H9 (cell line): ENCODE measurements around the gene PBX4. TPM values are rescaled to one million over a fixed set of nuclear protein-coding genes. Genes with fewer than 3 reads are reported as not detected.

Experiments used
- DNase-seq: peaks from one replicate; pipeline ENCODE4 v3.0.0-alpha.2; 2017
- H2AFZ ChIP-seq: one replicate; pipeline ENCODE4 v1.6.1; 2013; ENCODE audit warnings: mild to moderate bottlenecking, low read length, control low read depth, moderate library complexity
- H2AK5ac ChIP-seq: 2 replicates; pipeline ENCODE4 v1.6.1; 2013; ENCODE audit warnings: low read length, control low read depth, mixed read lengths; ENCODE audit not compliant: insufficient read length
- H2BK120ac ChIP-seq: one replicate; pipeline ENCODE4 v1.6.1; 2013; ENCODE audit warnings: low read depth, mild to moderate bottlenecking, low read length, control low read depth, inconsistent platforms; ENCODE audit not compliant: poor library complexity, severe bottlenecking
- H2BK12ac ChIP-seq: 2 replicates; pipeline ENCODE4 v1.6.1; 2013; ENCODE audit warnings: low read length, control low read depth, mixed read lengths, low read depth; ENCODE audit not compliant: insufficient read length
- H2BK15ac ChIP-seq: 2 replicates; pipeline ENCODE4 v1.6.1; 2013; ENCODE audit warnings: low read depth, low read length, control low read depth
- H2BK20ac ChIP-seq: one replicate; pipeline ENCODE4 v1.6.1; 2013; ENCODE audit warnings: low read depth, mild to moderate bottlenecking, low read length, control low read depth, inconsistent platforms; ENCODE audit not compliant: poor library complexity, severe bottlenecking
- H2BK5ac ChIP-seq: 2 replicates; pipeline ENCODE4 v1.6.1; 2013; ENCODE audit warnings: low read length, control low read depth, mixed read lengths; ENCODE audit not compliant: insufficient read length
- H3K14ac ChIP-seq: 2 replicates; pipeline ENCODE4 v1.6.1; 2013; ENCODE audit warnings: low read length, control low read depth; ENCODE audit not compliant: insufficient read depth
- H3K18ac ChIP-seq: 2 replicates; pipeline ENCODE4 v1.6.1; 2013; ENCODE audit warnings: low read depth, mild to moderate bottlenecking, mixed read lengths, low read length, control low read depth; ENCODE audit not compliant: insufficient read length
- H3K23ac ChIP-seq: 2 replicates; pipeline ENCODE4 v1.6.1; 2013; ENCODE audit warnings: low read length, control low read depth, mixed read lengths, low read depth; ENCODE audit not compliant: insufficient read length
- H3K23me2 ChIP-seq: 2 replicates; pipeline ENCODE4 v1.6.1; 2013; ENCODE audit warnings: low read depth, mild to moderate bottlenecking, mixed read lengths, low read length, control low read depth; ENCODE audit not compliant: insufficient read length, poor library complexity, severe bottlenecking
- H3K27ac ChIP-seq: 2 replicates; pipeline ENCODE4 v1.5.1; 2013; ENCODE audit warnings: low read length, control low read depth, mixed read lengths, low read depth; ENCODE audit not compliant: insufficient read length
- H3K27me3 ChIP-seq: 2 replicates; pipeline ENCODE4 v1.6.1; 2013; ENCODE audit warnings: low read length, control low read depth, inconsistent platforms; ENCODE audit not compliant: insufficient read depth
- H3K4ac ChIP-seq: 2 replicates; pipeline ENCODE4 v1.6.1; 2013; ENCODE audit warnings: low read depth, mild to moderate bottlenecking, control low read depth, inconsistent platforms, low read length, moderate library complexity
- H3K4me1 ChIP-seq: 2 replicates; pipeline ENCODE4 v1.6.1; 2013; ENCODE audit warnings: low read length, control low read depth, inconsistent platforms; ENCODE audit not compliant: insufficient read depth
- H3K4me2 ChIP-seq: 2 replicates; pipeline ENCODE4 v1.6.1; 2013; ENCODE audit warnings: low read length, control low read depth, mixed read lengths; ENCODE audit not compliant: insufficient read length, insufficient read depth
- H3K56ac ChIP-seq: 2 replicates; pipeline ENCODE4 v1.6.1; 2013; ENCODE audit warnings: low read depth, mild to moderate bottlenecking, mixed read lengths, low read length, control low read depth; ENCODE audit not compliant: insufficient read length
- H3K79me1 ChIP-seq: 2 replicates; pipeline ENCODE4 v1.6.1; 2013; ENCODE audit warnings: low read depth, mild to moderate bottlenecking, moderate library complexity, low read length, control low read depth, inconsistent platforms; ENCODE audit not compliant: insufficient read depth, poor library complexity, severe bottlenecking
- H3K79me2 ChIP-seq: 2 replicates; pipeline ENCODE4 v1.6.1; 2013; ENCODE audit warnings: low read length, control low read depth, inconsistent platforms; ENCODE audit not compliant: insufficient read depth
- H3K9ac ChIP-seq: 2 replicates; pipeline ENCODE4 v1.6.1; 2013; ENCODE audit warnings: low read length, control low read depth, mixed read lengths; ENCODE audit not compliant: insufficient read length; ENCODE audit errors: extremely low read depth
- H3K9me3 ChIP-seq: one replicate; pipeline ENCODE4 v1.6.1; 2013; ENCODE audit warnings: low read depth, low read length, inconsistent platforms; ENCODE audit not compliant: control insufficient read depth
- H3T11ph ChIP-seq: one replicate; pipeline ENCODE4 v1.6.1; 2013; ENCODE audit warnings: mild to moderate bottlenecking, low read length, control low read depth, inconsistent platforms
- H4K20me1 ChIP-seq: one replicate; pipeline ENCODE4 v1.6.1; 2013; ENCODE audit not compliant: control insufficient read depth, insufficient read length, insufficient read depth
- H4K5ac ChIP-seq: 2 replicates; pipeline ENCODE4 v1.6.1; 2013; ENCODE audit warnings: low read depth, mild to moderate bottlenecking, mixed read lengths, low read length, control low read depth; ENCODE audit not compliant: insufficient read length
- H4K8ac ChIP-seq: replicated peaks from 2 replicates; pipeline ENCODE4 v1.6.1; 2013; ENCODE audit warnings: low read length, control low read depth, mixed read lengths, low read depth; ENCODE audit not compliant: insufficient read length
- H4K91ac ChIP-seq: 2 replicates; pipeline ENCODE4 v1.6.1; 2013; ENCODE audit warnings: low read depth, mild to moderate bottlenecking, moderate library complexity, mixed read lengths, low read length, control low read depth; ENCODE audit not compliant: insufficient read length
- H3K27ac Mint-ChIP-seq, 3 experiments: 2 replicates in 2 of 3; 3 replicates in 1 of 3; pipeline ENCODE4 v1.8.0; 2020 to 2021; ENCODE audit warnings: mixed read lengths in 3 of 3, mild to moderate bottlenecking in 1 of 3, moderate library complexity in 1 of 3
- H3K27me3 Mint-ChIP-seq: 2 replicates; pipeline ENCODE4 v1.8.0; 2021; ENCODE audit warnings: low read depth, mild to moderate bottlenecking, moderate library complexity, mixed read lengths
- H3K36me3 Mint-ChIP-seq, 3 experiments: 2 replicates in 2 of 3; 3 replicates in 1 of 3; pipeline ENCODE4 v1.8.0; 2020 to 2021; ENCODE audit warnings: low read depth in 3 of 3, mixed read lengths in 3 of 3; ENCODE audit not compliant: insufficient read depth in 1 of 3
- H3K4me1 Mint-ChIP-seq, 2 experiments: 2 replicates each; pipeline ENCODE4 v1.8.0; 2020; ENCODE audit warnings: mixed read lengths in 2 of 2
- H3K4me3 Mint-ChIP-seq, 2 experiments: 2 replicates in 1 of 2; 3 replicates in 1 of 2; pipeline ENCODE4 v1.8.0; 2020 to 2021; ENCODE audit warnings: mild to moderate bottlenecking in 2 of 2, mixed read lengths in 2 of 2, moderate library complexity in 1 of 2
- H3K9me3 Mint-ChIP-seq, 2 experiments: 2 replicates in 1 of 2; 3 replicates in 1 of 2; pipeline ENCODE4 v1.8.0; 2020; ENCODE audit warnings: mild to moderate bottlenecking in 2 of 2, mixed read lengths in 2 of 2, moderate library complexity in 1 of 2
- WGBS: extraction: QIAGEN DNeasy Blood & Tissue Kit; methylation state at CpG from one replicate; pipeline ENCODE4 v1.1.7; 2013; ENCODE audit warnings: missing lambda C conversion rate, low lambda C conversion rate, mixed read lengths; ENCODE audit not compliant: insufficient read length; ENCODE audit errors: extremely low coverage; 5-methylcytosine and 5-hydroxymethylcytosine counted together
- total RNA-seq: library from RNA; stranded (reverse); gene quantifications from 2 replicates; pipeline ENCODE4 v1.2.1, GENCODE V29; 2021
- TF ChIP-seq, protein P1 (sequence below): fragments of 200-600 bp; sonication (generic); conservative IDR thresholded peaks from 3 replicates; pipeline ENCODE4 v1.8.0; 2021; ENCODE audit warnings: antibody characterized with exemption, mild to moderate bottlenecking

Gene PBX4
- total RNA-seq, 1 experiment from 2014 or later, result 3.3 TPM

GRCh38 chr19:19636573-19637185 is 18.2 kb upstream of the PBX4 start:
- no peak overlapping the region for H3K56ac ChIP-seq
- no peak overlapping the region for H4K91ac ChIP-seq
- no peaks in the 10 kb centered on the region for H3K4me1 ChIP-seq
- no peaks in the 10 kb centered on the region for H3K9me3 ChIP-seq
- H3K23me2 ChIP-seq, result no peaks in the 10 kb centered on the region
- H2BK20ac ChIP-seq, result no peak overlapping the region
- H3K36me3 Mint-ChIP-seq, result peaks cover 9 to 36% (median 32%) of the 10 kb centered on the region in 3 experiments; a peak in 6 of 7 replicates
- H2AK5ac ChIP-seq, result no peak overlapping the region
- no peaks in the 10 kb centered on the region for H3K79me2 ChIP-seq
- H3K23ac ChIP-seq, result no peak overlapping the region
- no peak overlapping the region for H3K4ac ChIP-seq
- no peaks in the 10 kb centered on the region; a peak in 1 of 5 replicates for H3K9me3 Mint-ChIP-seq
- H4K20me1 ChIP-seq, result no peaks in the 10 kb centered on the region
- DNase-seq, result no peak
- peaks cover 0 to 4% of the 10 kb centered on the region in 2 experiments; a peak in 1 of 4 replicates for H3K4me1 Mint-ChIP-seq
- H3K4me2 ChIP-seq, result no peak overlapping the region
- H4K5ac ChIP-seq, result no peak overlapping the region
- H3K18ac ChIP-seq, result no peak overlapping the region
- H3K27me3 Mint-ChIP-seq, result no peaks in the 10 kb centered on the region
- no peaks in the 10 kb centered on the region for H3K79me1 ChIP-seq
- H2BK15ac ChIP-seq, result no peak overlapping the region
- WGBS, result no CpG with 5 or more reads among the region's 9 CpGs
- no peak overlapping the region for H2BK12ac ChIP-seq
- H2BK5ac ChIP-seq, result no peak overlapping the region
- H3K27me3 ChIP-seq, result no peaks in the 10 kb centered on the region
- H3K27ac Mint-ChIP-seq, result no peak overlapping the region
- no peak overlapping the region for H4K8ac ChIP-seq
- H2AFZ ChIP-seq, result no peak overlapping the region
- H3K4me3 Mint-ChIP-seq, result no peak overlapping the region
- no peak overlapping the region for H2BK120ac ChIP-seq
- TF ChIP-seq, protein P1, sequence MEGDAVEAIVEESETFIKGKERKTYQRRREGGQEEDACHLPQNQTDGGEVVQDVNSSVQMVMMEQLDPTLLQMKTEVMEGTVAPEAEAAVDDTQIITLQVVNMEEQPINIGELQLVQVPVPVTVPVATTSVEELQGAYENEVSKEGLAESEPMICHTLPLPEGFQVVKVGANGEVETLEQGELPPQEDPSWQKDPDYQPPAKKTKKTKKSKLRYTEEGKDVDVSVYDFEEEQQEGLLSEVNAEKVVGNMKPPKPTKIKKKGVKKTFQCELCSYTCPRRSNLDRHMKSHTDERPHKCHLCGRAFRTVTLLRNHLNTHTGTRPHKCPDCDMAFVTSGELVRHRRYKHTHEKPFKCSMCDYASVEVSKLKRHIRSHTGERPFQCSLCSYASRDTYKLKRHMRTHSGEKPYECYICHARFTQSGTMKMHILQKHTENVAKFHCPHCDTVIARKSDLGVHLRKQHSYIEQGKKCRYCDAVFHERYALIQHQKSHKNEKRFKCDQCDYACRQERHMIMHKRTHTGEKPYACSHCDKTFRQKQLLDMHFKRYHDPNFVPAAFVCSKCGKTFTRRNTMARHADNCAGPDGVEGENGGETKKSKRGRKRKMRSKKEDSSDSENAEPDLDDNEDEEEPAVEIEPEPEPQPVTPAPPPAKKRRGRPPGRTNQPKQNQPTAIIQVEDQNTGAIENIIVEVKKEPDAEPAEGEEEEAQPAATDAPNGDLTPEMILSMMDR, result no peak
- H3K9ac ChIP-seq, result no peak overlapping the region
- H3T11ph ChIP-seq, result no peak overlapping the region
- H3K14ac ChIP-seq, result no peak overlapping the region
- no peak overlapping the region for H3K27ac ChIP-seq
